SK-N-SH (cell line): ENCODE results near the gene ERI3. TPM values are rescaled to one million over a fixed set of nuclear protein-coding genes. Genes with fewer than 3 reads are reported as not detected.

Experiments used
- CTCF ChIA-PET: fragments of 300-600, 350-600 bp; formaldehyde crosslinking; extraction: SDS; loops from one replicate; lab custom pipeline; 2021; lab: Yijun Ruan, JAX
- POLR2A ChIA-PET: fragments of 350-600 bp; sonication (Branson Sonifier 250); formaldehyde crosslinking; extraction: SDS; loops from one replicate; lab custom pipeline; 2020; ENCODE audit warnings: antibody characterized with exemption, inconsistent platforms; lab: Yijun Ruan, JAX
- DNase-seq: peaks from one replicate; pipeline ENCODE4 v3.0.0; 2012
- H2AFZ ChIP-seq: fragments of 200-600 bp; sonication (generic); 2 replicates; pipeline ENCODE4 v1.8.1; 2016; ENCODE audit warnings: antibody characterized with exemption, mild to moderate bottlenecking, low read depth
- H3F3A ChIP-seq: fragments of 200-600 bp; sonication (generic); replicated peaks from 2 replicates; pipeline ENCODE3; 2016; ENCODE audit warnings: antibody characterized with exemption, mild to moderate bottlenecking; ENCODE audit not compliant: insufficient read depth
- H3K27ac ChIP-seq, 2 experiments: fragments of 200-500 bp in 1 of 2; fragments of 200-600 bp in 1 of 2; sonication (Bioruptor generic) in 1 of 2; sonication (generic), shearing (Covaris generic) in 1 of 2; 2 replicates each; pipeline versions ENCODE4 v1.5.1 to v1.6.1; 2014 to 2016; ENCODE audit warnings: low read depth in 2 of 2, inconsistent platforms in 1 of 2, low read length in 1 of 2, mild to moderate bottlenecking in 1 of 2, mixed read lengths in 1 of 2
- H3K27me3 ChIP-seq: fragments of 200-600 bp; sonication (generic), shearing (Covaris generic); 2 replicates; pipeline ENCODE4 v1.6.1; 2016; ENCODE audit warnings: mixed run types; ENCODE audit not compliant: insufficient read depth
- H3K36me3 ChIP-seq, 2 experiments: fragments of 200-500 bp in 1 of 2; fragments of 200-600 bp in 1 of 2; sonication (Bioruptor generic) in 1 of 2; sonication (generic) in 1 of 2; replicated peaks in 1 of 2; 2 replicates each; pipeline versions ENCODE3 to v1.5.1; 2014 to 2016; ENCODE audit warnings: low read length in 1 of 2, mild to moderate bottlenecking in 1 of 2; ENCODE audit not compliant: insufficient read depth in 2 of 2, control insufficient read depth in 1 of 2
- H3K4me1 ChIP-seq, 2 experiments: fragments of 200-500 bp in 1 of 2; fragments of 200-600 bp in 1 of 2; sonication (Bioruptor generic) in 1 of 2; sonication (generic), shearing (Covaris generic) in 1 of 2; 2 replicates each; pipeline versions ENCODE4 v1.5.1 to v1.6.1; 2014 to 2016; ENCODE audit warnings: low read depth in 1 of 2, low read length in 1 of 2, mixed run types in 1 of 2; ENCODE audit not compliant: insufficient read depth in 2 of 2, control insufficient read depth in 1 of 2
- H3K4me2 ChIP-seq: fragments of 200-600 bp; sonication (generic), shearing (Covaris generic); 2 replicates; pipeline ENCODE4 v1.6.1; 2017; ENCODE audit warnings: mixed run types
- H3K4me3 ChIP-seq, 2 experiments: fragments of 200-500 bp in 1 of 2; fragments of 200-600 bp in 1 of 2; sonication (Bioruptor generic) in 1 of 2; sonication (generic), shearing (Covaris generic) in 1 of 2; 2 replicates each; pipeline versions ENCODE4 v1.5.1 to v1.8.1; 2014 to 2016; ENCODE audit warnings: low read depth in 2 of 2, inconsistent platforms in 1 of 2, low read length in 1 of 2, mild to moderate bottlenecking in 1 of 2, mixed read lengths in 1 of 2, moderate library complexity in 1 of 2
- H3K79me2 ChIP-seq: fragments of 200-600 bp; sonication (generic); 2 replicates; pipeline ENCODE4 v1.8.1; 2017; ENCODE audit warnings: mild to moderate bottlenecking; ENCODE audit not compliant: insufficient read depth
- H3K9ac ChIP-seq: fragments of 200-600 bp; sonication (generic); 2 replicates; pipeline ENCODE4 v1.6.1; 2017; ENCODE audit warnings: mixed run types
- H3K9me2 ChIP-seq: fragments of 200-600 bp; sonication (generic); 2 replicates; pipeline ENCODE4 v1.6.1; 2017; ENCODE audit warnings: mixed run types
- H3K9me3 ChIP-seq: fragments of 200-600 bp; sonication (generic); 2 replicates; pipeline ENCODE4 v1.6.1; 2017; ENCODE audit warnings: mixed run types, mild to moderate bottlenecking, moderate library complexity
- H4K20me1 ChIP-seq: fragments of 200-600 bp; sonication (generic); 2 replicates; pipeline ENCODE4 v1.6.1; 2017; ENCODE audit warnings: mild to moderate bottlenecking, mixed run types; ENCODE audit not compliant: insufficient read depth
- CHD2 ChIP-seq: fragments of 150-350 bp; IDR thresholded peaks from 2 replicates; pipeline ENCODE4 v1.6.1; 2018; ENCODE audit warnings: low read length; ENCODE audit not compliant: partially characterized antibody
- ELF1 ChIP-seq: IDR thresholded peaks from 2 replicates; pipeline ENCODE4 v1.4.0; 2012
- EZH2phosphoT487 ChIP-seq: fragments of 200-600 bp; sonication (generic); IDR thresholded peaks from 2 replicates; pipeline ENCODE4 v1.6.1; 2017; ENCODE audit warnings: low read depth, mixed run types, mild to moderate bottlenecking, antibody characterized with exemption, moderate library complexity, borderline replicate concordance
- FOSL2 ChIP-seq: IDR thresholded peaks from 2 replicates; pipeline ENCODE4 v1.4.0; 2012; ENCODE audit warnings: low read depth, mild to moderate bottlenecking, moderate library complexity, borderline replicate concordance
- GABPA ChIP-seq: IDR thresholded peaks from 2 replicates; pipeline ENCODE4 v1.4.0; 2012; ENCODE audit warnings: low read depth, mild to moderate bottlenecking
- GATA2 ChIP-seq: sonication (generic); formaldehyde crosslinking; IDR thresholded peaks from 2 replicates; pipeline ENCODE4 v1.5.0; 2020; ENCODE audit warnings: mild to moderate bottlenecking, missing genetic modification reagents
- MEF2A ChIP-seq: IDR thresholded peaks from 2 replicates; pipeline ENCODE4 v1.4.0; 2012; ENCODE audit warnings: low read depth, borderline replicate concordance
- RFX5 ChIP-seq: IDR thresholded peaks from 2 replicates; pipeline ENCODE4 v1.6.1; 2012; ENCODE audit warnings: mild to moderate bottlenecking, improper control_type of control experiment, low read length
- RXRA ChIP-seq: IDR thresholded peaks from 2 replicates; pipeline ENCODE4 v1.4.0; 2012; ENCODE audit warnings: low read depth, mild to moderate bottlenecking, borderline replicate concordance
- SIN3A ChIP-seq: IDR thresholded peaks from 2 replicates; pipeline ENCODE4 v1.6.1; 2012; ENCODE audit warnings: low read depth, mild to moderate bottlenecking, low read length, moderate library complexity, borderline replicate concordance
- TCF12 ChIP-seq: IDR thresholded peaks from 2 replicates; pipeline ENCODE4 v1.4.0; 2012
- TEAD4 ChIP-seq: IDR thresholded peaks from 2 replicates; pipeline ENCODE4 v1.4.0; 2012; ENCODE audit warnings: mild to moderate bottlenecking, borderline replicate concordance; ENCODE audit not compliant: insufficient read depth
- WGBS: methylation state at CpG from one replicate; pipeline ENCODE4 v1.1.6; 2017; ENCODE audit warnings: low lambda C conversion rate; 5-methylcytosine and 5-hydroxymethylcytosine counted together
- polyA plus RNA-seq, 3 experiments: library from polyadenylated mRNA; depleted of rRNA; stranded (reverse); fragments of >200 nt; gene quantifications; 2 replicates each; pipeline ENCODE4 v1.2.3, GENCODE V29; 2012
- TF ChIP-seq, protein P1 (sequence below): IDR thresholded peaks from 2 replicates; pipeline ENCODE4 v1.4.0; 2012; ENCODE audit warnings: low read depth
- TF ChIP-seq, protein P2 (sequence below): fragments of 150-350 bp; IDR thresholded peaks from 2 replicates; pipeline ENCODE4 v1.6.1; 2016; ENCODE audit warnings: mild to moderate bottlenecking, low read depth, low read length
- TF ChIP-seq, protein P3 (sequence below): IDR thresholded peaks from 2 replicates; pipeline ENCODE4; 2012
- TF ChIP-seq, protein P4 (sequence below): IDR thresholded peaks from 2 replicates; pipeline ENCODE4 v1.6.1; 2012; ENCODE audit warnings: mild to moderate bottlenecking, low read depth, low read length, moderate library complexity

The ERI3 gene
- polyA plus RNA-seq, 1 of the 3 experiments (the other 2 are of a cell fraction): 60.7 TPM

DNA sequence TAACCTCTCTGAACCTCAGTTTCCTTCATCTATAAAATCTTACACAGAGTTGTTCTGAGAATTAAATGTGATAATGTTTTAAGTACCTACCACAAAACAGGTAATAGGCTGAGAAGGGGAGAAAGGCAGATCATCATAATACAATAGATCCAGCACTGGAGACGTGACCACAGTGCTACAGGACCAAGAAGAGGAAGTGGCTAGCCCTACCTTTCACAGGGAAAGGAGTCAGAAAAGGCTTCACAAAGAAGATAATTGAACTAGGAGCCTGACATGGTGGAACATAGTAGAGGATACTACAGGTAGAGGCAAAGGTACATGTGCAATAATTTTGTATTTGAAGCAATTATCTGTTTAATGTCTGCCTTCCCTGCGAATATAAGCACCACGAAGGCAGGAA, 45.1 kb downstream of the ERI3 start (continued):
- TF ChIP-seq, protein P1, sequence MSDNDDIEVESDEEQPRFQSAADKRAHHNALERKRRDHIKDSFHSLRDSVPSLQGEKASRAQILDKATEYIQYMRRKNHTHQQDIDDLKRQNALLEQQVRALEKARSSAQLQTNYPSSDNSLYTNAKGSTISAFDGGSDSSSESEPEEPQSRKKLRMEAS: no peak
- TF ChIP-seq EZH2phosphoT487 (no peak), RXRA (no peak)
- TF ChIP-seq, all 33 proteins: peak for 0

DNA sequence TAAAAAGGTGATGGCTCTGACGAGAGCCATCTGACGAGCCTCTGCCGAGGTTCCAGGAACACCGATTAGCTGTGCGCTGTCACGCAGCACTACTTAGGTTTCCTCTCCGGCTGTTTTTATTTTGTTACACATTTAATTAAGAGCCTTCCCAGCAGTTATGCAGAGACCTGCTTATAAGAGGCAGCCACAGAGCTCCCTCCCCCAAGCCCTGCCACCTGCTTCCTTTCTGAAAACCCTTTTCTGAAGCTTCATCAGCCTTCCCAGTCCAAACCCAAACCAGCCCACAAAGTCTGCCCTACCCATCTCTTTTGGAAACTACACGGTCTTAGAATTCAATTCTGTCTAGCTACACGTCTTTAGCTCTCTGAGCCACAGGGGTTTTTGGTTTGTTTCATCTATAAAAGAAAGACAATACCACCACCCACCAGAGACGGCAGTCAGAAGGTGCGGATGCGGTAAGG, 49.1 kb downstream of the ERI3 start:
- H3K79me2 ChIP-seq: no peaks in the 10 kb centered on the region
- peaks cover 28 to 80% of the 10 kb centered on the region in 2 experiments for H3K36me3 ChIP-seq
- H3K4me2 ChIP-seq: no peak overlapping the region
- no peaks in the 10 kb centered on the region for H3K27me3 ChIP-seq
- ChIA-PET CTCF (interaction anchor here (0.9 to 2.1 kb wide), 2 partner anchors 8 to 88 kb away, joined by 3 to 11 read pairs; no protein-coding TSS in a partner anchor), POLR2A (no interaction called here)
- H3K4me1 ChIP-seq: no peaks in the 10 kb centered on the region; a peak in 1 of 4 replicates
- H3K9ac ChIP-seq: no peak overlapping the region
- DNase-seq: no peak
- no peaks in the 10 kb centered on the region for H3K9me2 ChIP-seq
- H4K20me1 ChIP-seq: no peaks in the 10 kb centered on the region
- H3K4me3 ChIP-seq: no peak overlapping the region
- no peaks in the 10 kb centered on the region for H3F3A ChIP-seq
- H3K9me3 ChIP-seq: no peaks in the 10 kb centered on the region
- H2AFZ ChIP-seq: no peak overlapping the region
- no peak overlapping the region for H3K27ac ChIP-seq
- 86% methylated on average over 12 of the region's 12 CpGs for WGBS
- TF ChIP-seq GABPA (no peak), GATA2 (CRISPR knock-in tag) (no peak), EZH2phosphoT487 (no peak), TEAD4 (no peak), MEF2A (no peak), CHD2 (no peak), TCF12 (no peak), FOSL2 (no peak), RFX5 (no peak), ELF1 (no peak), SIN3A (no peak)
- TF ChIP-seq, protein P2, sequence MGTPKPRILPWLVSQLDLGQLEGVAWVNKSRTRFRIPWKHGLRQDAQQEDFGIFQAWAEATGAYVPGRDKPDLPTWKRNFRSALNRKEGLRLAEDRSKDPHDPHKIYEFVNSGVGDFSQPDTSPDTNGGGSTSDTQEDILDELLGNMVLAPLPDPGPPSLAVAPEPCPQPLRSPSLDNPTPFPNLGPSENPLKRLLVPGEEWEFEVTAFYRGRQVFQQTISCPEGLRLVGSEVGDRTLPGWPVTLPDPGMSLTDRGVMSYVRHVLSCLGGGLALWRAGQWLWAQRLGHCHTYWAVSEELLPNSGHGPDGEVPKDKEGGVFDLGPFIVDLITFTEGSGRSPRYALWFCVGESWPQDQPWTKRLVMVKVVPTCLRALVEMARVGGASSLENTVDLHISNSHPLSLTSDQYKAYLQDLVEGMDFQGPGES: no peak
- TF ChIP-seq, protein P3, sequence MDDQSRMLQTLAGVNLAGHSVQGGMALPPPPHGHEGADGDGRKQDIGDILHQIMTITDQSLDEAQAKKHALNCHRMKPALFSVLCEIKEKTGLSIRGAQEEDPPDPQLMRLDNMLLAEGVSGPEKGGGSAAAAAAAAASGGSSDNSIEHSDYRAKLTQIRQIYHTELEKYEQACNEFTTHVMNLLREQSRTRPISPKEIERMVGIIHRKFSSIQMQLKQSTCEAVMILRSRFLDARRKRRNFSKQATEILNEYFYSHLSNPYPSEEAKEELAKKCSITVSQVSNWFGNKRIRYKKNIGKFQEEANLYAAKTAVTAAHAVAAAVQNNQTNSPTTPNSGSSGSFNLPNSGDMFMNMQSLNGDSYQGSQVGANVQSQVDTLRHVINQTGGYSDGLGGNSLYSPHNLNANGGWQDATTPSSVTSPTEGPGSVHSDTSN: no peak
- TF ChIP-seq, protein P4, sequence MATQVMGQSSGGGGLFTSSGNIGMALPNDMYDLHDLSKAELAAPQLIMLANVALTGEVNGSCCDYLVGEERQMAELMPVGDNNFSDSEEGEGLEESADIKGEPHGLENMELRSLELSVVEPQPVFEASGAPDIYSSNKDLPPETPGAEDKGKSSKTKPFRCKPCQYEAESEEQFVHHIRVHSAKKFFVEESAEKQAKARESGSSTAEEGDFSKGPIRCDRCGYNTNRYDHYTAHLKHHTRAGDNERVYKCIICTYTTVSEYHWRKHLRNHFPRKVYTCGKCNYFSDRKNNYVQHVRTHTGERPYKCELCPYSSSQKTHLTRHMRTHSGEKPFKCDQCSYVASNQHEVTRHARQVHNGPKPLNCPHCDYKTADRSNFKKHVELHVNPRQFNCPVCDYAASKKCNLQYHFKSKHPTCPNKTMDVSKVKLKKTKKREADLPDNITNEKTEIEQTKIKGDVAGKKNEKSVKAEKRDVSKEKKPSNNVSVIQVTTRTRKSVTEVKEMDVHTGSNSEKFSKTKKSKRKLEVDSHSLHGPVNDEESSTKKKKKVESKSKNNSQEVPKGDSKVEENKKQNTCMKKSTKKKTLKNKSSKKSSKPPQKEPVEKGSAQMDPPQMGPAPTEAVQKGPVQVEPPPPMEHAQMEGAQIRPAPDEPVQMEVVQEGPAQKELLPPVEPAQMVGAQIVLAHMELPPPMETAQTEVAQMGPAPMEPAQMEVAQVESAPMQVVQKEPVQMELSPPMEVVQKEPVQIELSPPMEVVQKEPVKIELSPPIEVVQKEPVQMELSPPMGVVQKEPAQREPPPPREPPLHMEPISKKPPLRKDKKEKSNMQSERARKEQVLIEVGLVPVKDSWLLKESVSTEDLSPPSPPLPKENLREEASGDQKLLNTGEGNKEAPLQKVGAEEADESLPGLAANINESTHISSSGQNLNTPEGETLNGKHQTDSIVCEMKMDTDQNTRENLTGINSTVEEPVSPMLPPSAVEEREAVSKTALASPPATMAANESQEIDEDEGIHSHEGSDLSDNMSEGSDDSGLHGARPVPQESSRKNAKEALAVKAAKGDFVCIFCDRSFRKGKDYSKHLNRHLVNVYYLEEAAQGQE: no peak
- TF ChIP-seq, all 33 proteins: peak for 0
